ENCODE measurements around the gene CTIF.

DNA sequence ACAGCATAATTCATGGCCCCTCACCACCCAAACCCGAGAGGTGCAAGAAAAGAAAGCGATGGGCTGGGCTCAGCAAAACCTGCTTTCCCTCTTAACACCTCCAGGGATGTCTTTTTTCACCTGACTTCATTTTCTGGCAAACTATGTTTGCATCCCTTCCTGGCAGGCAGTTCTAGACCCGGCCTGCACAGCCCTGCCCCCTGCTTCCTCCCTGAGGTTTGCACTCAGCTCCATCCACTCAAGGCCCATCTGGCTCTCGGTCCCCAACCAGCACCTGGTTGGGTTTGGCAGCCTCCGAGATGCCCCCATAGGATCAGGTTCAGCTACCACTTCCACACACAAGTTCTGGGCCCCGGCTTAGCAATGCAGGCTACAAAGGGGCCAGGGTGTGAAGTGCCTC, 226.2 kb downstream of the CTIF start:
- TF ChIP-seq POLR2AphosphoS5 (IDR thresholded peaks at IDR 0.05; ENCODE audit: low read depth, low read length) (no peak), POLR2A (IDR thresholded peaks at IDR 0.05; ENCODE audit: low read depth, low read length) (no peak), TAF1 (IDR thresholded peaks at IDR 0.05; ENCODE audit: borderline replicate concordance, low read depth, low read length) (no peak)
